ENCODE data around the gene CCDC184.

CCDC184 gene

GRCh38 chr12:48177982-48178381 lies 5.5 kb upstream of the CCDC184 start:
- Histone ChIP-seq H3K4me1 (ENCODE audit: control insufficient read depth in 5 of 5, insufficient read depth in 5 of 5, low read length in 5 of 5) (peaks cover 0 to 6% (median 5%) of the 10 kb centered on the region in 5 donors), H3K9me3 (ENCODE audit: control insufficient read depth in 5 of 5, low read length in 5 of 5) (no peaks in the 10 kb centered on the region), H3K9ac (ENCODE audit: low read length in 5 of 5) (no peak overlapping the region), H3K27ac (ENCODE audit: low read depth, low read length) (no peak overlapping the region), H3K27me3 (ENCODE audit: control insufficient read depth in 5 of 5, insufficient read depth in 4 of 5, low read length in 5 of 5) (peaks cover 11 to 28% (median 19%) of the 10 kb centered on the region in 5 donors), H3K36me3 (ENCODE audit: control insufficient read depth in 5 of 5, insufficient read depth in 5 of 5, low read length in 5 of 5) (no peaks in the 10 kb centered on the region), H3K4me3 (ENCODE audit: low read depth in 1 of 5, low read length in 5 of 5) (no peak overlapping the region)

GRCh38 chr12:48179466-48179865 lies 4.0 kb upstream of the CCDC184 start:
- Histone ChIP-seq H3K4me3 (ENCODE audit: low read depth in 1 of 5, low read length in 5 of 5) (no peak overlapping the region), H3K27me3 (ENCODE audit: control insufficient read depth in 5 of 5, insufficient read depth in 4 of 5, low read length in 5 of 5) (peaks cover 16 to 38% (median 33%) of the 10 kb centered on the region in 5 donors), H3K4me1 (ENCODE audit: control insufficient read depth in 5 of 5, insufficient read depth in 5 of 5, low read length in 5 of 5) (peaks cover 0 to 21% (median 18%) of the 10 kb centered on the region in 5 donors), H3K9ac (ENCODE audit: low read length in 5 of 5) (no peak overlapping the region), H3K27ac (ENCODE audit: low read depth, low read length) (no peak overlapping the region), H3K36me3 (ENCODE audit: control insufficient read depth in 5 of 5, insufficient read depth in 5 of 5, low read length in 5 of 5) (no peaks in the 10 kb centered on the region), H3K9me3 (ENCODE audit: control insufficient read depth in 5 of 5, low read length in 5 of 5) (no peaks in the 10 kb centered on the region)

- H3K9ac ChIP-seq (ENCODE audit: low read length in 5 of 5) = no peak overlapping the region
- H3K4me3 ChIP-seq (ENCODE audit: low read depth in 1 of 5, low read length in 5 of 5) = no peak overlapping the region
- peaks cover 0 to 23% (median 20%) of the 10 kb centered on the region in 5 donors for H3K4me1 ChIP-seq (ENCODE audit: control insufficient read depth in 5 of 5, insufficient read depth in 5 of 5, low read length in 5 of 5)
- no peak overlapping the region for H3K27ac ChIP-seq (ENCODE audit: low read depth, low read length)
- H3K27me3 ChIP-seq (ENCODE audit: control insufficient read depth in 5 of 5, insufficient read depth in 4 of 5, low read length in 5 of 5) = peaks cover 24 to 43% (median 42%) of the 10 kb centered on the region in 5 donors
- H3K9me3 ChIP-seq (ENCODE audit: control insufficient read depth in 5 of 5, low read length in 5 of 5) = no peaks in the 10 kb centered on the region
- no peaks in the 10 kb centered on the region for H3K36me3 ChIP-seq (ENCODE audit: control insufficient read depth in 5 of 5, insufficient read depth in 5 of 5, low read length in 5 of 5)
Observed at GRCh38 chr12:48180424-48180823, 3.0 kb upstream of the CCDC184 start.

GRCh38 chr12:48180857-48181495 lies 2.5 kb upstream of the CCDC184 start:
- no peak overlapping the region for H3K4me3 ChIP-seq (ENCODE audit: low read depth in 1 of 5, low read length in 5 of 5)
- no peak overlapping the region for H3K27ac ChIP-seq (ENCODE audit: low read depth, low read length)
- H3K36me3 ChIP-seq (ENCODE audit: control insufficient read depth in 5 of 5, insufficient read depth in 5 of 5, low read length in 5 of 5) = no peaks in the 10 kb centered on the region
- peaks cover 0 to 23% (median 20%) of the 10 kb centered on the region in 5 donors for H3K4me1 ChIP-seq (ENCODE audit: control insufficient read depth in 5 of 5, insufficient read depth in 5 of 5, low read length in 5 of 5)
- peaks cover 24 to 49% (median 48%) of the 10 kb centered on the region in 5 donors for H3K27me3 ChIP-seq (ENCODE audit: control insufficient read depth in 5 of 5, insufficient read depth in 4 of 5, low read length in 5 of 5)
- H3K9me3 ChIP-seq (ENCODE audit: control insufficient read depth in 5 of 5, low read length in 5 of 5) = no peaks in the 10 kb centered on the region
- H3K9ac ChIP-seq (ENCODE audit: low read length in 5 of 5) = no peak overlapping the region

GRCh38 chr12:48182631-48183030 lies 813 bp upstream of the CCDC184 start:
- Histone ChIP-seq H3K27me3 (ENCODE audit: control insufficient read depth in 5 of 5, insufficient read depth in 4 of 5, low read length in 5 of 5) (peaks cover 24 to 53% (median 46%) of the 10 kb centered on the region in 5 donors), H3K9ac (ENCODE audit: low read length in 5 of 5) (peak overlapping the region in 1 of 5 donors; percentile 35), H3K4me1 (ENCODE audit: control insufficient read depth in 5 of 5, insufficient read depth in 5 of 5, low read length in 5 of 5) (peaks cover 0 to 23% (median 20%) of the 10 kb centered on the region in 5 donors), H3K9me3 (ENCODE audit: control insufficient read depth in 5 of 5, low read length in 5 of 5) (no peaks in the 10 kb centered on the region), H3K36me3 (ENCODE audit: control insufficient read depth in 5 of 5, insufficient read depth in 5 of 5, low read length in 5 of 5) (no peaks in the 10 kb centered on the region), H3K4me3 (ENCODE audit: low read depth in 1 of 5, low read length in 5 of 5) (peak overlapping the region; percentile 63 to 79 (median 67)), H3K27ac (ENCODE audit: low read depth, low read length) (no peak overlapping the region)

- Histone ChIP-seq H3K9ac (ENCODE audit: low read length in 5 of 5) (peak overlapping the region in 1 of 5 donors; percentile 31), H3K27me3 (ENCODE audit: control insufficient read depth in 5 of 5, insufficient read depth in 4 of 5, low read length in 5 of 5) (peaks cover 24 to 53% (median 37%) of the 10 kb centered on the region in 5 donors), H3K27ac (ENCODE audit: low read depth, low read length) (no peak overlapping the region)
Observed at GRCh38 chr12:48183876-48184548, 568 bp downstream of the CCDC184 start.

GRCh38 chr12:48184549-48184922 lies 1.1 kb downstream of the CCDC184 start:
- Histone ChIP-seq H3K4me3 (ENCODE audit: low read depth in 1 of 5, low read length in 5 of 5) (peak overlapping the region in 4 of 5 donors; percentile 11 to 79 (median 42)), H3K9ac (ENCODE audit: low read length in 5 of 5) (peak overlapping the region in 1 of 5 donors; percentile 39)

More at GRCh38 chr12:48183876-48184548, 568 bp downstream of the CCDC184 start:
- H3K4me3 ChIP-seq (ENCODE audit: low read depth in 1 of 5, low read length in 5 of 5) = peak overlapping the region in 4 of 5 donors; percentile 63 to 79 (median 72)
- peaks cover 0 to 23% (median 20%) of the 10 kb centered on the region in 5 donors for H3K4me1 ChIP-seq (ENCODE audit: control insufficient read depth in 5 of 5, insufficient read depth in 5 of 5, low read length in 5 of 5)
- H3K9me3 ChIP-seq (ENCODE audit: control insufficient read depth in 5 of 5, low read length in 5 of 5) = no peaks in the 10 kb centered on the region
- no peaks in the 10 kb centered on the region for H3K36me3 ChIP-seq (ENCODE audit: control insufficient read depth in 5 of 5, insufficient read depth in 5 of 5, low read length in 5 of 5)

GRCh38 chr12:48185181-48185919 lies 1.9 kb downstream of the CCDC184 start:
- no peaks in the 10 kb centered on the region for H3K9me3 ChIP-seq (ENCODE audit: control insufficient read depth in 5 of 5, low read length in 5 of 5)
- peaks cover 0 to 23% (median 20%) of the 10 kb centered on the region in 5 donors for H3K4me1 ChIP-seq (ENCODE audit: control insufficient read depth in 5 of 5, insufficient read depth in 5 of 5, low read length in 5 of 5)
- no peak overlapping the region for H3K9ac ChIP-seq (ENCODE audit: low read length in 5 of 5)
- no peaks in the 10 kb centered on the region for H3K36me3 ChIP-seq (ENCODE audit: control insufficient read depth in 5 of 5, insufficient read depth in 5 of 5, low read length in 5 of 5)
- H3K4me3 ChIP-seq (ENCODE audit: low read depth in 1 of 5, low read length in 5 of 5) = no peak overlapping the region
- H3K27me3 ChIP-seq (ENCODE audit: control insufficient read depth in 5 of 5, insufficient read depth in 4 of 5, low read length in 5 of 5) = peaks cover 27 to 55% (median 38%) of the 10 kb centered on the region in 5 donors
- no peak overlapping the region for H3K27ac ChIP-seq (ENCODE audit: low read depth, low read length)

More at GRCh38 chr12:48184549-48184922, 1.1 kb downstream of the CCDC184 start:
- Histone ChIP-seq H3K36me3 (ENCODE audit: control insufficient read depth in 5 of 5, insufficient read depth in 5 of 5, low read length in 5 of 5) (no peaks in the 10 kb centered on the region), H3K9me3 (ENCODE audit: control insufficient read depth in 5 of 5, low read length in 5 of 5) (no peaks in the 10 kb centered on the region), H3K27ac (ENCODE audit: low read depth, low read length) (no peak overlapping the region), H3K4me1 (ENCODE audit: control insufficient read depth in 5 of 5, insufficient read depth in 5 of 5, low read length in 5 of 5) (peaks cover 0 to 23% (median 20%) of the 10 kb centered on the region in 5 donors), H3K27me3 (ENCODE audit: control insufficient read depth in 5 of 5, insufficient read depth in 4 of 5, low read length in 5 of 5) (peaks cover 24 to 53% (median 35%) of the 10 kb centered on the region in 5 donors)

GRCh38 chr12:48187916-48188695 lies 4.7 kb downstream of the CCDC184 start:
- Histone ChIP-seq H3K4me1 (ENCODE audit: control insufficient read depth in 5 of 5, insufficient read depth in 5 of 5, low read length in 5 of 5) (peaks cover 0 to 16% (median 15%) of the 10 kb centered on the region in 5 donors), H3K4me3 (ENCODE audit: low read depth in 1 of 5, low read length in 5 of 5) (no peak overlapping the region), H3K36me3 (ENCODE audit: control insufficient read depth in 5 of 5, insufficient read depth in 5 of 5, low read length in 5 of 5) (no peaks in the 10 kb centered on the region), H3K9ac (ENCODE audit: low read length in 5 of 5) (no peak overlapping the region), H3K27ac (ENCODE audit: low read depth, low read length) (no peak overlapping the region), H3K27me3 (ENCODE audit: control insufficient read depth in 5 of 5, insufficient read depth in 4 of 5, low read length in 5 of 5) (peaks cover 16 to 35% (median 24%) of the 10 kb centered on the region in 5 donors), H3K9me3 (ENCODE audit: control insufficient read depth in 5 of 5, low read length in 5 of 5) (no peaks in the 10 kb centered on the region)
